HEK293 (cell line): Measurements from ENCODE around the gene SPEM3.

Experiments
- CTCF ChIA-PET: fragments of 350-600 bp; formaldehyde crosslinking; extraction: SDS; loops from one replicate; lab custom pipeline; 2021; ENCODE audit warnings: antibody characterized with exemption; lab: Yijun Ruan, JAX
- POLR2A ChIA-PET: fragments of 300-600 bp; formaldehyde crosslinking; extraction: SDS; loops from one replicate; lab custom pipeline; 2020; ENCODE audit warnings: antibody characterized with exemption, inconsistent platforms; lab: Yijun Ruan, JAX
- H3K27ac ChIP-seq: fragments of 200-500 bp; sonication (Bioruptor generic); 2 replicates; pipeline ENCODE4 v1.5.1; 2014; ENCODE audit warnings: low read depth, low read length, control low read depth, inconsistent platforms; ENCODE audit errors: extremely low read depth
- H3K36me3 ChIP-seq, 2 experiments: fragments of 200-500 bp in 1 of 2; sonication (Bioruptor generic) in 1 of 2; 1 replicate in 1 of 2; 2 replicates in 1 of 2; pipeline ENCODE4 v1.5.1; 2014 to 2017; ENCODE audit warnings: inconsistent platforms in 2 of 2, low read length in 2 of 2; ENCODE audit not compliant: control insufficient read depth in 2 of 2, insufficient read depth in 1 of 2
- H3K4me1 ChIP-seq: fragments of 200-500 bp; sonication (Bioruptor generic); 2 replicates; pipeline ENCODE4 v1.5.1; 2014; ENCODE audit warnings: mild to moderate bottlenecking, low read length, inconsistent platforms; ENCODE audit not compliant: control insufficient read depth, insufficient read depth
- H3K4me3 ChIP-seq: 2 replicates; pipeline ENCODE4 v1.5.1; 2011; ENCODE audit warnings: low read depth, mild to moderate bottlenecking, control low read depth, low read length, moderate library complexity
- H3K9me3 ChIP-seq: fragments of 200-500 bp; sonication (Bioruptor generic); 2 replicates; pipeline ENCODE4 v1.5.1; 2014; ENCODE audit warnings: low read depth, low read length, inconsistent platforms; ENCODE audit not compliant: control insufficient read depth, insufficient read depth
- ATF2 ChIP-seq: fragments of 450-650 bp; formaldehyde crosslinking; IDR thresholded peaks from 2 replicates; pipeline ENCODE4 v1.5.1; 2016; ENCODE audit warnings: missing biosample characterization, missing genetic modification characterization, low read depth
- BCL6B ChIP-seq: fragments of 450-650 bp; formaldehyde crosslinking; IDR thresholded peaks from 2 replicates; pipeline ENCODE4 v1.5.1; 2017; ENCODE audit warnings: missing biosample characterization, missing genetic modification characterization
- CTCF ChIP-seq: fragments of 450-650 bp; formaldehyde crosslinking; IDR thresholded peaks from 2 replicates; pipeline ENCODE4 v1.5.1; 2016; ENCODE audit warnings: missing biosample characterization, missing genetic modification characterization
- FEZF1 ChIP-seq: fragments of 450-650 bp; formaldehyde crosslinking; IDR thresholded peaks from 2 replicates; pipeline ENCODE4 v1.5.1; 2016; ENCODE audit warnings: missing biosample characterization, missing genetic modification characterization
- HIC1 ChIP-seq: fragments of 450-650 bp; formaldehyde crosslinking; IDR thresholded peaks from 2 replicates; pipeline ENCODE4 v1.5.1; 2016; ENCODE audit warnings: missing biosample characterization, missing genetic modification characterization
- IKZF3 ChIP-seq: fragments of 450-650 bp; IDR thresholded peaks from 2 replicates; pipeline ENCODE4 v1.5.0; 2018; ENCODE audit warnings: missing biosample characterization, mild to moderate bottlenecking, missing genetic modification characterization, moderate library complexity
- KLF17 ChIP-seq: fragments of 450-650 bp; formaldehyde crosslinking; IDR thresholded peaks from 2 replicates; pipeline ENCODE4 v1.5.1; 2016; ENCODE audit warnings: missing biosample characterization, missing genetic modification characterization
- KLF9 ChIP-seq: fragments of 450-650 bp; formaldehyde crosslinking; IDR thresholded peaks from 2 replicates; pipeline ENCODE4 v1.5.1; 2016; ENCODE audit warnings: missing biosample characterization, missing genetic modification characterization, low read depth
- OVOL3 ChIP-seq: fragments of 450-650 bp; formaldehyde crosslinking; IDR thresholded peaks from 2 replicates; pipeline ENCODE4 v1.5.1; 2016; ENCODE audit warnings: missing biosample characterization, missing genetic modification characterization
- RBAK ChIP-seq: fragments of 450-650 bp; formaldehyde crosslinking; IDR thresholded peaks from 2 replicates; pipeline ENCODE4 v1.5.1; 2016; ENCODE audit warnings: missing biosample characterization, missing genetic modification characterization
- SP3 ChIP-seq: fragments of 450-650 bp; formaldehyde crosslinking; IDR thresholded peaks from 2 replicates; pipeline ENCODE4 v1.5.1; 2016; ENCODE audit warnings: missing biosample characterization, missing genetic modification characterization
- SP7 ChIP-seq: fragments of 450-650 bp; formaldehyde crosslinking; IDR thresholded peaks from 2 replicates; pipeline ENCODE4 v1.5.1; 2016; ENCODE audit warnings: missing biosample characterization, missing genetic modification characterization
- ZBTB6 ChIP-seq: fragments of 450-650 bp; formaldehyde crosslinking; IDR thresholded peaks from 2 replicates; pipeline ENCODE4 v1.5.1; 2017; ENCODE audit warnings: missing biosample characterization, missing genetic modification characterization
- ZBTB8A ChIP-seq: fragments of 450-650 bp; formaldehyde crosslinking; IDR thresholded peaks from 2 replicates; pipeline ENCODE4 v1.5.1; 2016; ENCODE audit warnings: missing biosample characterization, missing genetic modification characterization
- ZFP41 ChIP-seq: fragments of 450-650 bp; formaldehyde crosslinking; IDR thresholded peaks from 2 replicates; pipeline ENCODE4 v1.5.1; 2016; ENCODE audit warnings: missing biosample characterization, missing genetic modification characterization, borderline replicate concordance
- ZNF146 ChIP-seq: fragments of 450-650 bp; formaldehyde crosslinking; IDR thresholded peaks from 2 replicates; pipeline ENCODE4 v1.5.1; 2016; ENCODE audit warnings: missing biosample characterization, missing genetic modification characterization
- ZNF214 ChIP-seq: fragments of 450-650 bp; formaldehyde crosslinking; IDR thresholded peaks from 2 replicates; pipeline ENCODE4 v1.5.1; 2017; ENCODE audit warnings: missing biosample characterization, mild to moderate bottlenecking, missing genetic modification characterization, borderline replicate concordance
- ZNF280C ChIP-seq: fragments of 450-650 bp; formaldehyde crosslinking; IDR thresholded peaks from 2 replicates; pipeline ENCODE4 v1.5.1; 2016; ENCODE audit warnings: missing biosample characterization, missing genetic modification characterization
- ZNF513 ChIP-seq: fragments of 450-650 bp; IDR thresholded peaks from 2 replicates; pipeline ENCODE4 v1.5.1; 2018; ENCODE audit warnings: missing biosample characterization, missing genetic modification characterization
- ZNF514 ChIP-seq: fragments of 450-650 bp; formaldehyde crosslinking; IDR thresholded peaks from 2 replicates; pipeline ENCODE4 v1.5.1; 2016; ENCODE audit warnings: missing biosample characterization, missing genetic modification characterization
- ZNF596 ChIP-seq: fragments of 450-650 bp; IDR thresholded peaks from 2 replicates; pipeline ENCODE4 v1.5.0; 2018; ENCODE audit warnings: missing biosample characterization, mild to moderate bottlenecking, missing genetic modification characterization, moderate library complexity
- ZNF623 ChIP-seq: fragments of 450-650 bp; formaldehyde crosslinking; IDR thresholded peaks from 2 replicates; pipeline ENCODE4 v1.5.1; 2016; ENCODE audit warnings: missing biosample characterization, missing genetic modification characterization
- ZNF768 ChIP-seq: fragments of 450-650 bp; formaldehyde crosslinking; IDR thresholded peaks from 2 replicates; pipeline ENCODE4 v1.5.1; 2018; ENCODE audit warnings: missing biosample characterization, mild to moderate bottlenecking, missing genetic modification characterization
- ZNF830 ChIP-seq: fragments of 450-650 bp; IDR thresholded peaks from 2 replicates; pipeline ENCODE4 v1.5.0; 2018; ENCODE audit warnings: missing biosample characterization, missing genetic modification characterization, low read depth, mild to moderate bottlenecking, moderate library complexity

Gene SPEM3

GRCh38 chr17:7440113-7440833 lies 11.6 kb downstream of the SPEM3 start (continued):
- TF ChIP-seq ZBTB6 (no peak), ATF2 (no peak), ZNF768 (tag by site-specific recombination) (no peak), ZNF514 (tag by site-specific recombination) (no peak), ZNF146 (tag by site-specific recombination) (no peak), ZNF280C (tag by site-specific recombination) (no peak), SP7 (tag by site-specific recombination) (peak; percentile 70; the same call in 1 of the 2 replicates), CTCF (tag by site-specific recombination) (no peak), ZFP41 (no peak), ZNF596 (no peak), FEZF1 (no peak), SP3 (no peak; the same call in 1 of the 2 replicates), OVOL3 (tag by site-specific recombination) (no peak), ZNF214 (tag by site-specific recombination) (no peak), ZNF830 (tag by site-specific recombination) (no peak), ZNF623 (tag by site-specific recombination) (no peak), ZNF513 (tag by site-specific recombination) (no peak)

GRCh38 chr17:7440834-7441195 lies 12.2 kb downstream of the SPEM3 start:
- H3K4me3 ChIP-seq: no peak overlapping the region
- no peaks in the 10 kb centered on the region for H3K36me3 ChIP-seq
- H3K9me3 ChIP-seq: no peaks in the 10 kb centered on the region
- peak overlapping the region; percentile 74; the same call in 1 of the 2 replicates for H3K27ac ChIP-seq
- peaks cover 30% of the 10 kb centered on the region for H3K4me1 ChIP-seq
- ChIA-PET POLR2A (interaction anchor here (0.5 to 3.1 kb wide), 11 partner anchors 10 to 210 kb away, joined by 3 to 21 read pairs (median 3); partner anchors contain the start of genes PLSCR3, POLR2A, TMEM256 and ZBTB4), CTCF (interaction anchor here (0.6 to 3.8 kb wide), 3 partner anchors 21 to 394 kb away, joined by 3 to 18 read pairs (median 3); partner anchors contain the start of gene TMEM95)
- no peak for TF ChIP-seq BCL6B (tag by site-specific recombination)
- no peak for TF ChIP-seq RBAK (tag by site-specific recombination)
- TF ChIP-seq HIC1 (tag by site-specific recombination): peak; percentile 40; the same call in 1 of the 2 replicates
- TF ChIP-seq IKZF3 (tag by site-specific recombination): 0 out of 2 replicates have a peak, but pooled peaks have one; percentile 6
- 0 out of 2 replicates have a peak, but pooled peaks have one; percentile 12 for TF ChIP-seq KLF9
- TF ChIP-seq ZBTB8A (tag by site-specific recombination): peak; percentile 44
- TF ChIP-seq KLF17 (tag by site-specific recombination): peak; percentile 24; the same call in 1 of the 2 replicates
